Trophoblast cell (in vitro differentiated cells and primary cell): ENCODE data around the gene DPY30.
"Not testable (repeated sequence)": the region's sequence is repeated elsewhere in the genome, so short reads cannot be mapped to it uniquely, and the experiment has no call there.

Experiments
- DNase-seq, 2 donors: peaks; one replicate each; pipeline ENCODE4 v3.0.0-alpha.2; 2016
- H2AFZ ChIP-seq: 2 replicates; pipeline ENCODE4 v1.6.1; 2013; ENCODE audit warnings: low read length, moderate library complexity, mild to moderate bottlenecking; ENCODE audit not compliant: insufficient read depth, poor library complexity
- H2AK5ac ChIP-seq: 2 replicates; pipeline ENCODE4 v1.6.1; 2013; ENCODE audit warnings: mild to moderate bottlenecking, low read length
- H2BK120ac ChIP-seq: 2 replicates; pipeline ENCODE4 v1.6.1; 2013; ENCODE audit warnings: low read length, mild to moderate bottlenecking, moderate library complexity; ENCODE audit not compliant: insufficient read depth, poor library complexity
- H2BK12ac ChIP-seq: 2 replicates; pipeline ENCODE4 v1.6.1; 2013; ENCODE audit warnings: mild to moderate bottlenecking, low read length, moderate library complexity
- H2BK5ac ChIP-seq: 2 replicates; pipeline ENCODE4 v1.6.1; 2013; ENCODE audit warnings: low read length, low read depth, moderate library complexity, mild to moderate bottlenecking; ENCODE audit not compliant: poor library complexity
- H3K14ac ChIP-seq: 2 replicates; pipeline ENCODE4 v1.6.1; 2013; ENCODE audit warnings: mild to moderate bottlenecking, low read length
- H3K18ac ChIP-seq: 2 replicates; pipeline ENCODE4 v1.6.1; 2013; ENCODE audit warnings: mild to moderate bottlenecking, low read length
- H3K23ac ChIP-seq: 2 replicates; pipeline ENCODE4 v1.6.1; 2013; ENCODE audit warnings: low read length
- H3K27ac ChIP-seq: 2 replicates; pipeline ENCODE4 v1.5.1; 2013; ENCODE audit warnings: low read depth, mild to moderate bottlenecking, inconsistent platforms, low read length, moderate library complexity
- H3K27me3 ChIP-seq: 2 replicates; pipeline ENCODE4 v1.6.1; 2013; ENCODE audit warnings: inconsistent platforms, mild to moderate bottlenecking, low read length, moderate library complexity; ENCODE audit not compliant: insufficient read depth
- H3K36me3 ChIP-seq, 2 experiments: 1 replicate in 1 of 2; 2 replicates in 1 of 2; pipeline ENCODE4 v1.6.1; 2013; ENCODE audit warnings: low read length in 2 of 2, mild to moderate bottlenecking in 2 of 2, moderate library complexity in 1 of 2; ENCODE audit not compliant: insufficient read depth in 2 of 2, control insufficient read depth in 1 of 2
- H3K4ac ChIP-seq: 2 replicates; pipeline ENCODE4 v1.6.1; 2013; ENCODE audit warnings: low read depth, mild to moderate bottlenecking, low read length, moderate library complexity
- H3K4me1 ChIP-seq, 2 experiments: 1 replicate in 1 of 2; 2 replicates in 1 of 2; pipeline ENCODE4 v1.6.1; 2013; ENCODE audit warnings: low read length in 2 of 2, mild to moderate bottlenecking in 2 of 2, moderate library complexity in 1 of 2; ENCODE audit not compliant: insufficient read depth in 2 of 2, control insufficient read depth in 1 of 2
- H3K4me2 ChIP-seq: 2 replicates; pipeline ENCODE4 v1.6.1; 2013; ENCODE audit warnings: inconsistent platforms, mild to moderate bottlenecking, low read length, moderate library complexity
- H3K4me3 ChIP-seq: 2 replicates; pipeline ENCODE4 v1.5.1; 2013; ENCODE audit warnings: mild to moderate bottlenecking, low read depth, low read length, inconsistent platforms
- H3K79me1 ChIP-seq: one replicate; pipeline ENCODE4 v1.6.1; 2013; ENCODE audit warnings: low read length
- H3K79me2 ChIP-seq: 2 replicates; pipeline ENCODE4 v1.6.1; 2013; ENCODE audit warnings: low read length, mild to moderate bottlenecking; ENCODE audit not compliant: control insufficient read depth, insufficient read depth, poor library complexity
- H3K9ac ChIP-seq: 2 replicates; pipeline ENCODE4 v1.6.1; 2013; ENCODE audit warnings: mild to moderate bottlenecking, low read length
- H3K9me3 ChIP-seq: 2 replicates; pipeline ENCODE4 v1.6.1; 2013; ENCODE audit warnings: low read depth, mild to moderate bottlenecking, control low read depth, inconsistent platforms, low read length; ENCODE audit not compliant: insufficient read depth
- H4K12ac ChIP-seq: 2 replicates; pipeline ENCODE4 v1.6.1; 2013; ENCODE audit warnings: low read depth, mild to moderate bottlenecking, low read length, moderate library complexity
- H4K8ac ChIP-seq: 2 replicates; pipeline ENCODE4 v1.6.1; 2013; ENCODE audit warnings: low read depth, mild to moderate bottlenecking, low read length, moderate library complexity
- H4K91ac ChIP-seq: one replicate; pipeline ENCODE4 v1.6.1; 2013; ENCODE audit warnings: low read depth, mild to moderate bottlenecking, low read length, moderate library complexity
- WGBS: extraction: QIAGEN DNeasy Blood & Tissue Kit; methylation state at CpG from one replicate; pipeline ENCODE4 v1.1.7; 2013; ENCODE audit warnings: missing lambda C conversion rate; ENCODE audit not compliant: insufficient read length, insufficient coverage; ENCODE audit errors: extremely low coverage; 5-methylcytosine and 5-hydroxymethylcytosine counted together

Gene DPY30

DNA sequence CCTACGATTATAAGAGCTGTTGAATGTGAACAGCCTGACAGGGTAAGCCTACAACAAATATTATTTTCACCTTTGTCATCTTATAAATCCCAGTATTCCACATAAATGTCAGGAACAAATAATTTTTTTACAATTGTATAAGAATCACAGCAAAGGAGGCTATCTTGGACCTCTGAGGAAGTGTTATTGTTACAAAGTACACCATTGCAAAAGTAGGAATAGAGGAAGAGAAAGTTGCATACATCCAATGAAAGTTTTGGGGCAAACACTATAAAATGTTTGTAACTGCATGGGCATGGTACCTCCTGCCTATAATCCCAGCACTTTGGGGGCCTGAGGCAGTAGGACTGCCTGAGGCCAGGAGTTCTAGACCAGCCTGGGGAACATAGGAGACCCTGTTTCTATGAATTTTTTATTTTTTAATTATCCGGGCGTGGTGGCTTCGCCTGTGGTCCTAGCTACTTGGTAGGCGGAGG, 28.1 kb downstream of the DPY30 start:
- Histone ChIP-seq H2BK5ac (no peak overlapping the region), H3K9me3 (peaks cover 3% of the 10 kb centered on the region), H3K18ac (no peak overlapping the region), H2AK5ac (no peak overlapping the region), H3K4ac (no peak overlapping the region), H3K9ac (no peak overlapping the region), H4K91ac (no peak overlapping the region), H3K23ac (no peak overlapping the region), H3K36me3 (no peaks in the 10 kb centered on the region), H3K27me3 (no peaks in the 10 kb centered on the region), H2AFZ (no peak overlapping the region), H3K14ac (no peak overlapping the region), H2BK12ac (no peak overlapping the region), H3K4me3 (no peak overlapping the region), H3K27ac (peak overlapping the region; percentile 100), H3K79me2 (peaks cover 15% of the 10 kb centered on the region), H3K4me2 (peak overlapping the region; percentile 82), H3K4me1 (peaks cover 0 to 4% of the 10 kb centered on the region in 2 experiments), H2BK120ac (no peak overlapping the region), H4K8ac (no peak overlapping the region), H3K79me1 (peaks cover 14% of the 10 kb centered on the region), H4K12ac (no peak overlapping the region)
- no CpG with 5 or more reads among the region's 5 CpGs for WGBS
- no peak for DNase-seq

- Histone ChIP-seq H3K14ac (peak within 1 kb of the TSS; percentile 92), H3K4ac (peak within 1 kb of the TSS; percentile 2), H3K4me3 (peak within 1 kb of the TSS; percentile 86), H4K91ac (peak within 1 kb of the TSS; percentile 96), H3K27me3 (no peaks in the 10 kb centered on the region), H3K79me2 (peaks cover 16% of the 10 kb centered on the region), H3K36me3 (no peaks in the 10 kb centered on the region), H2AFZ (peak within 1 kb of the TSS; percentile 98), H3K23ac (no peak within 1 kb of the TSS), H2BK12ac (peak within 1 kb of the TSS; percentile 65), H3K4me2 (peak within 1 kb of the TSS; percentile 88), H2AK5ac (peak within 1 kb of the TSS; percentile 38), H3K4me1 (peaks cover 0 to 4% of the 10 kb centered on the region in 2 experiments), H3K9me3 (peaks cover 3% of the 10 kb centered on the region), H3K27ac (peak within 1 kb of the TSS; percentile 100), H4K8ac (peak within 1 kb of the TSS; percentile 99), H3K9ac (peak within 1 kb of the TSS; percentile 89), H2BK120ac (peak within 1 kb of the TSS; percentile 99), H3K18ac (peak within 1 kb of the TSS; percentile 20), H3K79me1 (peaks cover 14% of the 10 kb centered on the region), H2BK5ac (peak within 1 kb of the TSS; percentile 98), H4K12ac (peak within 1 kb of the TSS; percentile 88)
- WGBS, result no CpG with 5 or more reads among the region's 57 CpGs
- peak; percentile 75 to 84 for DNase-seq
Measured at GRCh38 chr2:32010670-32011484, 28.7 kb downstream of the DPY30 start, which contains the start of gene MEMO1. TSS of gene MEMO1 (minus strand) at chr2:32011008. CDS start at chr2:32010247, 761 bp downstream.

- peak overlapping the region; percentile 87 for H3K27ac ChIP-seq
- H3K36me3 ChIP-seq, result not testable (repeated sequence)
Measured at GRCh38 chr2:32010280-32010669, 29.3 kb downstream of the DPY30 start.

GRCh38 chr2:32009516-32010256, 29.9 kb downstream of the DPY30 start:
- Histone ChIP-seq H2BK120ac (peak overlapping the region; percentile 79), H4K12ac (peak overlapping the region; percentile 88), H3K23ac (peak overlapping the region; percentile 99), H3K14ac (peak overlapping the region; percentile 92), H3K4me1 (peaks cover 0 to 4% of the 10 kb centered on the region in 2 experiments), H3K27me3 (no peaks in the 10 kb centered on the region), H2AK5ac (peak overlapping the region; percentile 86), H3K79me2 (peaks cover 19% of the 10 kb centered on the region), H3K9me3 (peaks cover 3% of the 10 kb centered on the region), H3K4ac (peak overlapping the region; percentile 69), H4K91ac (peak overlapping the region; percentile 82), H4K8ac (peak overlapping the region; percentile 55), H3K18ac (peak overlapping the region; percentile 91), H2BK12ac (no peak overlapping the region), H3K36me3 (no peaks in the 10 kb centered on the region), H2BK5ac (peak overlapping the region; percentile 91), H3K9ac (peak overlapping the region; percentile 89), H3K4me3 (peak overlapping the region; percentile 86), H3K4me2 (peak overlapping the region; percentile 88), H3K27ac (peak overlapping the region; percentile 87), H2AFZ (peak overlapping the region; percentile 28), H3K79me1 (peaks cover 14% of the 10 kb centered on the region)
- WGBS, result no CpG with 5 or more reads among the region's 91 CpGs
- peak in 1 of 2 donors; percentile 38 for DNase-seq

More at GRCh38 chr2:32010280-32010669, 29.3 kb downstream of the DPY30 start:
- H3K9ac ChIP-seq, H3K9me3 ChIP-seq, H2AK5ac ChIP-seq, H2BK120ac ChIP-seq, H3K4ac ChIP-seq, H3K14ac ChIP-seq, H2AFZ ChIP-seq, H3K4me2 ChIP-seq, H3K18ac ChIP-seq, H3K27me3 ChIP-seq, H2BK12ac ChIP-seq, H3K23ac ChIP-seq, H3K4me1 ChIP-seq, H4K12ac ChIP-seq: not testable (repeated sequence)
- Histone ChIP-seq H2BK5ac (peak overlapping the region; percentile 40), H3K4me3 (peak overlapping the region; percentile 86), H3K79me1 (peaks cover 14% of the 10 kb centered on the region), H3K79me2 (peaks cover 16% of the 10 kb centered on the region), H4K91ac (peak overlapping the region; percentile 77), H4K8ac (peak overlapping the region; percentile 54)
- WGBS, result no CpG with 5 or more reads among the region's 43 CpGs
- peak in 1 of 2 donors; percentile 41 for DNase-seq
